Measurements from ENCODE around the gene SYP.
"Not testable (repeated sequence)": the region's sequence is repeated elsewhere in the genome, so short reads cannot be mapped to it uniquely, and the experiment has no call there.

Gene SYP

DNA sequence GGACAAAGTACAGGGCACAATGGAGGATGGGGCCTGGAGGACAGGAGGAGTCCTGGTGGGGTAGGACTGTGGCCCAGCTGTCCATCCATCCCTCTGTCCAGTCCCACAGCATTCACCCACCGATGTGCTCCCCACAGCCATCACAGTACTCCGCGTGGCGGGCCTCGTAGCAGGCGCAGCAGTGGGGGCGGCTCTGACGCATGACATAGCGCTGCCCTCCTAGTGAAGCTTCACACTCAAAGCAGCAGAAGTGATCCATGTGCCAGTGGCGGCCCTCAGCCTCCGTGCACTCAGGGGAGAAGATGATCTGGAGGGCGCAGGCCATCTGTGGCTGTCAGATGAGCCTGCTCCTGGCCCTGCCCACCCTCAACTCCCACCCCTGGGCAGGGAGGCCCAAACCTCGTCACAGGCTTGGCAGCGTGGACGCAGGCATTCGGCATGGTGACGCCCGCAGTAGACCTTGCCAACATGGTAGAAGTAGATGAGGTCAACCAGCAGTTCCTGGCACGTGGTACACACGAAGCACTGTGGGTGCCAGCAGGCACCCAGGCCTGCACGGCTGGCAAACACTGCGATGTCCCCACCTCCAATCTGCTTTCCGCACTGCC is 22.0 kb downstream of the SYP start:
- no peak overlapping the region for H3K27ac ChIP-seq
- peak; percentile 69 for DNase-seq (ENCODE audit: low spot score)
- TF ChIP-seq, protein P1, sequence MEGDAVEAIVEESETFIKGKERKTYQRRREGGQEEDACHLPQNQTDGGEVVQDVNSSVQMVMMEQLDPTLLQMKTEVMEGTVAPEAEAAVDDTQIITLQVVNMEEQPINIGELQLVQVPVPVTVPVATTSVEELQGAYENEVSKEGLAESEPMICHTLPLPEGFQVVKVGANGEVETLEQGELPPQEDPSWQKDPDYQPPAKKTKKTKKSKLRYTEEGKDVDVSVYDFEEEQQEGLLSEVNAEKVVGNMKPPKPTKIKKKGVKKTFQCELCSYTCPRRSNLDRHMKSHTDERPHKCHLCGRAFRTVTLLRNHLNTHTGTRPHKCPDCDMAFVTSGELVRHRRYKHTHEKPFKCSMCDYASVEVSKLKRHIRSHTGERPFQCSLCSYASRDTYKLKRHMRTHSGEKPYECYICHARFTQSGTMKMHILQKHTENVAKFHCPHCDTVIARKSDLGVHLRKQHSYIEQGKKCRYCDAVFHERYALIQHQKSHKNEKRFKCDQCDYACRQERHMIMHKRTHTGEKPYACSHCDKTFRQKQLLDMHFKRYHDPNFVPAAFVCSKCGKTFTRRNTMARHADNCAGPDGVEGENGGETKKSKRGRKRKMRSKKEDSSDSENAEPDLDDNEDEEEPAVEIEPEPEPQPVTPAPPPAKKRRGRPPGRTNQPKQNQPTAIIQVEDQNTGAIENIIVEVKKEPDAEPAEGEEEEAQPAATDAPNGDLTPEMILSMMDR (IDR thresholded peaks at IDR 0.05), result no peak
- H3K4me3 ChIP-seq, result no peak overlapping the region

DNA sequence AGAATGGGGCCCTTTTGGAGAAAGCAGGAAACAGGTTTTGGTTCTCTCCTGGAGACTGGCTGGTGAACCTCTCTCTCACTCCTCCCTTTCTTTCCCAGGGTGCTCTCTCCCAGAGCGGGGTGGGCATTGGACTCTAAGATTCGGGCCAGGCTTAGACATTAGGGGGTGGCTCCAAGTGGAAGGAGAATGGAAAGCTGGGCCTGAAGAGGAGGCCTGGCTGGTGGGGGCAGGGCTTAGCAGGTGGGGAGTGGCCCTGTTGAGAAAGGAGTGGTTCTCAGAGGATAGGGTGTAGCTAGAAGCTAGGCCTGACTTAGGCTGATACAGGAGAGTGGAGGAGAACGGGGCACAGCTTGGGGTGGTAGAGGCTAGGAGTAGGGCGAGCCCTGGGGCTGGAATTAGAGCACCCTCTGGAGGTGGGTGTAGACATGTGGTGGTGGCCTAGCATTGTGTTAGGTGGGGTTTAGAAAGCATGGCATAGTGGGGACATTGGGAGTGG is 22.6 kb downstream of the SYP start:
- DNase-seq (ENCODE audit: low spot score), result no peak
- TF ChIP-seq, protein P1 (IDR thresholded peaks at IDR 0.05), result no peak
- H3K27ac ChIP-seq, result peak overlapping the region; percentile 26 to 32
- H3K4me3 ChIP-seq, result no peak overlapping the region

DNA sequence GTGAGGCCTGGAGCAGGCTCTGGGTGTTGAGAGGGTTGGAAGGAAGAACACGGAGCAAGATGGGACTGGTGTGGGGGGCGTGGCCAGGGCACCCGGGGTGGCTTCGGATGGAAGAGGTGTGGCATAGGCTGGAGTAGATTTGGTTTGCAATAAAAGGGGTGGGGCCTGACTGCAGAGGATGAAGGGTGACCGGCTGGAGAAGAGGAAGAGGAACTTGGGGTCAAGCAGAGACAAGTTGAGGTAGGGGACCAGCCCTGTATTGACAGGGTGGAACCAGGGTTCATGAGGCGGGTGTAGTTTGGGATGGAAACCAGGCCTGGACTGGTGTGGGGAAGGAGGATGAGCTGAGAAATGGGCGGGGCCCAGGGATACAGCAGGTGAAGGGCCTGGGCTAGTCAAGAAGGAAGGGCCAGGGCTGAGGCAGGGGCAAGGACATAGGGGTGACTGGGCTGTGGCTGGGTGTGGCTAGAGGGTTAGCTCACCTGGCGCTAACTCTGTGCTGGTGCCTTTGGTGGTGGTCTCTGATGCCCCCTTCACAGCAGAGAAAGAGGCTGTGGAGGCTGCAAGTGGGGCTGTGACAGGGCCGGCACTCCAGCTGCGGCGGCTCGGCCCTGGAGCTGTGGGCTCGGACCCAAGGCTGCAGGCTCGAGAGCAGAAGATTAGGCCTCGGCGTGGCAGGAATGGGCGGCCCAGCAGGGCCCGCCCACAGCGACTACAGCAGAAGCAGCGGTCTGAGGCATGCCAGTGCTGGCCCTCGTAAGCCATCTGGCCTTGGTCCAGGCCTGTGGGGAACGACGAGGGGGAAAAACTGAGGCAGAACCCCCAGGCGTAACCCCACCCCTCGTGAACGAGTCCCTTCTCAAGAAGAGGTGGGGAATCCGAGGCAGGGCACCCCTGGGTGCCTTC is 23.3 kb downstream of the SYP start:
- Histone ChIP-seq H3K27ac (peak overlapping the region; percentile 26 to 32), H3K4me3 (no peak overlapping the region)
- DNase-seq (ENCODE audit: low spot score), result no peak
- TF ChIP-seq, protein P1 (IDR thresholded peaks at IDR 0.05), result no peak

DNA sequence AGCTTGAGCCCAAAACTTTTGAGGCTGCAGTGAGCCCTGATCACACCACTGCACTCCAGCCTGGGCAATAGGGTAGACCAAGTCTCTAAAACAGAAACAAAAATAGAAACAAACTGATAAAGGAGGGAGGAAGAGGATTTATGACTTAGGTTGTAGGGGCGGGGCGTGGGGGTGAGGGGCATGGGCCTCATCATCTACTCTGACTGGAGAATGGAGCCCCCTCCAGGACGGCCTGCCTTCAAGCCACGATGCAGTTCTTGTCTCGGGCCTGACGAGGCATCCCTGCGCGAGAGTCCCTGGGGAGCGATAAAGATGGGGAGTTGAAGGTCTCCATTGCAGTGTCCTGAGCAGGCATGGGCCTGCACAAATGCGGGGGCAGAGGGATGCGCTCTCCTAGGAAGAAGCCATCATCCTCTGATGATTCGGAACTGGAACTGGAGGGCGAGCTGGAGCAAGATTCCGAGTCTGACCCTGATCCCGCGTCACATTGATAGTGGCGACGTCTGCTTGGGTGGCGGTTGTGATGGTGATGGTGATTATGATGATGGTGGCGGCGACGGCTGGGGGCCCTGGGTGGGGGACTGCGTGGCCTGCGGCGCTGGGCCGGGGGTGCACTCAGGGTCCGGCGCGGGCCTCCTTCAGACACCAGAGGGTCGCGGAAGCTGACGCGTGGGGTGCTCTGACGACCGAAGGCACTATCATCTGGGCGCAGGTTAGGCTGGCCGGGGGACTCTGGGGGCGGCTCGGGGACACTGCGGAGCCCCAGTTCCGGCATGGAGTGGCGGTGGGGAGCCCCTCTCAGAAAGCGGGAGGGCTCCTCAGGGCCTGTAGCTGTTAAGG is 24.3 kb downstream of the SYP start:
- no peak overlapping the region for H3K27ac ChIP-seq
- H3K4me3 ChIP-seq, result no peak overlapping the region
- DNase-seq (ENCODE audit: low spot score), result no peak
- TF ChIP-seq, protein P1 (IDR thresholded peaks at IDR 0.05), result no peak

DNA sequence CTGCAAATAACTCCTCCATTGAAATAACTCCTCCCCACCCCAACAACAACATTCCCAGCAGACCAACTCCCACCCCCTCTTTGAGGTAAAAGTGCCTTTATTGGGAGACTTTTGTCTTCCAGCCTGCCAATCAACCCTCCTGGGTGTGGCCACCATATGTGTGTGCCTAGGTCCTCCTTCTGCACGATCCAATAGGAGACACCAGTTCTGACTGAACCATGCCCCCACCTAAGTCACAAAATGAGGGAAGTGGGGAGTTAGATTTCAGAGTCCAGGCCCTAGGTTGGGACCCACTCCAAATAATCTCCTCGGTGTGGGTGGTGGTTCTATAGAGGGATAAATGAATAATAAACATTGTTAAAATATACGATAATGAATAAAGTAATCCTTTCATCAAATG is 25.3 kb downstream of the SYP start:
- no peak overlapping the region for H3K27ac ChIP-seq
- no peak overlapping the region for H3K4me3 ChIP-seq
- TF ChIP-seq, protein P1 (IDR thresholded peaks at IDR 0.05), result no peak
- DNase-seq (ENCODE audit: low spot score), result no peak

DNA sequence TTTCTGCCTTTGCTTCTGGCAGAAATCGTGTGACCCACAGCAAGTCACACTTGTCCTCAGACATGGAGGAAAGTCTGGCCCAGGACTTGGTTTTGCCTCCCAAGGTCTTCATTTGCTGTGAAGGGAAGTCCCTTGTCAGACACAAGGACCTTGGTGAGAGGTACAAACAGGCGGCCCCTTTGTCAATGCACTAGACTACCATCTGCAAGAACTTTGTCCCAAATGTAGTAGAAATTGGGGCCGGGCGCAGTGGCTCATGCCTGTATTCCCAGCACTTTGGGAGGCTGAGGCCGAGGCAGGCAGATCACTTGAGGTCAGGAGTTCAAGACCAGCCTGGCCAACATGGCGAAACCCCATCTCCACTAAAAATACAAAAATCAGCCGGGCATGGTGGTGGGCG is 26.4 kb downstream of the SYP start:
- H3K27ac ChIP-seq, result peak overlapping the region; percentile 89 to 94
- peak; percentile 72 for DNase-seq (ENCODE audit: low spot score)
- not testable (repeated sequence) for H3K4me3 ChIP-seq

DNA sequence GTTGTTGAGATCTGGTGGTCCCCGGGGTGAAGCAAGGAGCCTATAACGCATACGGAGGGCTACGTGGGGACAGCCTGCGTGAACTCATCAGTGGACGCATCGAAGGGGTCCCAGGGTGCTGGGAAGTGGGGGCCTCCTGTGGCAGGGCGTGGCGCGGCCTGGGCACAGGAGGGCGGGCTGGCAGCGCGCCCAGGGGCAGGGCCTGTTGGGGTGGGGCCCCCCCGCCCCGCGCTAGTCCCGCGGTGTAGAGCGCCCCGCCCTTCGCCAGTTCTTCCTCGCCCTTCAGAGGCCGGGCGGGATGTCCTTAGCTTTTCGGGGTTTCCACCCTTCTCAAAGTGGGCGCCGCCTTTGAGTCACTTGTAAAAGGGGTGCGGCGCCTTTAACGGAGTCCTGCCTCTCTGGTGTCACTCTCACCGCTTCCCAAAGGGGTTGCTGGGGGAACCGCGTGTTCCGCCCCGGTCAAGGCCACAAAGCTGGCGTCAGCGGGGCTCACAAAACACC is 27.7 kb downstream of the SYP start:
- H3K4me3 ChIP-seq, result peak overlapping the region; percentile 76

More for the DNA sequence above, 27.7 kb downstream of the SYP start:
- DNase-seq (ENCODE audit: low spot score), result no peak
- H3K27ac ChIP-seq, result peak overlapping the region; percentile 89 to 94
- TF ChIP-seq, protein P1 (IDR thresholded peaks at IDR 0.05), result no peak
